ENCODE results near the gene JOSD2. TPM values are rescaled to one million over a fixed set of nuclear protein-coding genes. Genes with fewer than 3 reads are reported as not detected.
"Not testable (repeated sequence)": the region's sequence is repeated elsewhere in the genome, so short reads cannot be mapped to it uniquely, and the experiment has no call there.

The JOSD2 gene
- total RNA-seq, 1 donor from 2014 or later = 33.6 TPM

- intact Hi-C loops (cut with DNase I) = no loop called here
- ATAC-seq (no peak), DNase-seq (ENCODE audit: low spot score) (no peak)
Measured at GRCh38 chr19:50548191-50549058, 37.4 kb upstream of the JOSD2 start.

GRCh38 chr19:50547385-50548190 lies 36.6 kb upstream of the JOSD2 start:
- DNase-seq (ENCODE audit: low spot score) (no peak), ATAC-seq (no peak)
- intact Hi-C loops (cut with DNase I) = no loop called here

- intact Hi-C loops (cut with DNase I) = no loop called here
- ATAC-seq = no peak
- DNase-seq (ENCODE audit: low spot score) = no peak
Measured at GRCh38 chr19:50546527-50547221, 35.7 kb upstream of the JOSD2 start.

- DNase-seq (ENCODE audit: low spot score) (no peak), ATAC-seq (no peak)
- intact Hi-C loops (cut with DNase I) = no loop called here
Measured at GRCh38 chr19:50542943-50543342, 32.0 kb upstream of the JOSD2 start.

- peak; percentile 66 for ATAC-seq
- intact Hi-C loops (cut with DNase I) = no loop called here
- peak; percentile 80 for DNase-seq (ENCODE audit: low spot score)
Measured at GRCh38 chr19:50537769-50538230, 26.8 kb upstream of the JOSD2 start.

GRCh38 chr19:50537306-50537685 lies 26.3 kb upstream of the JOSD2 start:
- no peak for DNase-seq (ENCODE audit: low spot score)
- no peak for ATAC-seq
- intact Hi-C loops (cut with DNase I) = no loop called here

GRCh38 chr19:50536662-50537305 lies 25.8 kb upstream of the JOSD2 start:
- ATAC-seq = no peak

GRCh38 chr19:50535672-50536187 lies 24.7 kb upstream of the JOSD2 start:
- intact Hi-C loops (cut with DNase I) = no loop called here
- no peak for ATAC-seq
- no peak for DNase-seq (ENCODE audit: low spot score)

More at GRCh38 chr19:50536662-50537305, 25.8 kb upstream of the JOSD2 start:
- DNase-seq (ENCODE audit: low spot score) = no peak
- intact Hi-C loops (cut with DNase I) = no loop called here

- DNase-seq (ENCODE audit: low spot score) (no peak), ATAC-seq (no peak)
- intact Hi-C loops (cut with DNase I) = no loop called here
Measured at GRCh38 chr19:50534478-50534877, 23.5 kb upstream of the JOSD2 start.

GRCh38 chr19:50532952-50533351 lies 22.0 kb upstream of the JOSD2 start:
- no peak for ATAC-seq
- no peak for DNase-seq (ENCODE audit: low spot score)
- intact Hi-C loops (cut with DNase I) = no loop called here

GRCh38 chr19:50531171-50531612 lies 20.2 kb upstream of the JOSD2 start:
- no peak for ATAC-seq
- no peak for DNase-seq (ENCODE audit: low spot score)
- intact Hi-C loops (cut with DNase I) = no loop called here

GRCh38 chr19:50528052-50528451 lies 17.1 kb upstream of the JOSD2 start:
- ATAC-seq; intact Hi-C loops (cut with DNase I); DNase-seq (ENCODE audit: low spot score): not testable (repeated sequence)

GRCh38 chr19:50522881-50523280 lies 11.9 kb upstream of the JOSD2 start:
- DNase-seq (ENCODE audit: low spot score) (no peak), ATAC-seq (no peak)
- intact Hi-C loops (cut with DNase I) = no loop called here

GRCh38 chr19:50520822-50521465 lies 10.0 kb upstream of the JOSD2 start:
- ATAC-seq = no peak
- no peak for DNase-seq (ENCODE audit: low spot score)
- intact Hi-C loops (cut with DNase I) = no loop called here

- DNase-seq (ENCODE audit: low spot score) (no peak), ATAC-seq (no peak)
- intact Hi-C loops (cut with DNase I) = no loop called here
Measured at GRCh38 chr19:50519006-50519575, 8.1 kb upstream of the JOSD2 start.

GRCh38 chr19:50518091-50519005 lies 7.4 kb upstream of the JOSD2 start:
- no peak for ATAC-seq
- intact Hi-C loops (cut with DNase I) = no loop called here
- DNase-seq (ENCODE audit: low spot score) = no peak

- ATAC-seq (no peak), DNase-seq (ENCODE audit: low spot score) (no peak)
- intact Hi-C loops (cut with DNase I) = no loop called here
Measured at GRCh38 chr19:50517704-50518075, 6.7 kb upstream of the JOSD2 start.
